Right atrium auricular region (tissue), 2 donors: ENCODE data around the gene STK4. TPM values are rescaled to one million over a fixed set of nuclear protein-coding genes. Genes with fewer than 3 reads are reported as not detected.
A peak's percentile ranks its signal among the peaks of the same experiment; 100 is the strongest.

Experiments used
- DNase-seq: peaks from one replicate; pipeline ENCODE4 v3.0.0-alpha.2; 2019; ENCODE audit warnings: low spot score
- H3K27ac ChIP-seq, 2 donors: fragments of 200-600 bp; sonication (generic); 1 replicate in 1 of 2; 2 replicates in 1 of 2; pipeline ENCODE4 v1.5.1; 2016 to 2019
- H3K27me3 ChIP-seq, 2 donors: fragments of 200-600 bp; sonication (generic); one replicate each; pipeline versions ENCODE4 v1.5.1 to v1.6.0; 2017 to 2019
- H3K36me3 ChIP-seq: fragments of 200-600 bp; sonication (generic); one replicate; pipeline ENCODE4 v1.5.1; 2016
- H3K4me1 ChIP-seq, 2 donors: fragments of 200-600 bp; sonication (generic); one replicate each; pipeline versions ENCODE4 v1.5.1 to v1.6.0; 2017 to 2019
- H3K4me3 ChIP-seq, 2 donors: fragments of 200-600 bp; sonication (generic); 1 replicate in 1 of 2; 2 replicates in 1 of 2; pipeline ENCODE4 v1.5.1; 2017 to 2019; ENCODE audit warnings: mild to moderate bottlenecking in 1 of 2, moderate library complexity in 1 of 2
- H3K9me3 ChIP-seq, 2 donors: fragments of 200-600 bp; sonication (generic); one replicate each; pipeline ENCODE4 v1.5.1; 2019
- CTCF ChIP-seq, 2 donors: fragments of 200-600 bp; sonication (generic); IDR thresholded peaks; one replicate each; pipeline ENCODE4 v1.5.1; 2019; ENCODE audit warnings: antibody characterized with exemption in 2 of 2
- total RNA-seq, 2 donors: library from RNA; depleted of rRNA; stranded (reverse); fragments of >200 nt; gene quantifications; one replicate each; pipeline ENCODE4 v1.1.0, GENCODE V29; 2016

STK4 gene
- total RNA-seq, 2 donors from 2014 or later: 7.3 to 12.6 TPM

GRCh38 chr20:45039475-45039820, 73.1 kb downstream of the STK4 start:
- no peak overlapping the region for H3K27ac ChIP-seq
- no peak for TF ChIP-seq CTCF (IDR thresholded peaks at IDR 0.05)
- no peaks in the 10 kb centered on the region for H3K27me3 ChIP-seq
- H3K9me3 ChIP-seq: no peaks in the 10 kb centered on the region
- H3K36me3 ChIP-seq: no peaks in the 10 kb centered on the region
- no peak overlapping the region for H3K4me3 ChIP-seq
- peaks cover 0 to 20% of the 10 kb centered on the region in 2 donors for H3K4me1 ChIP-seq
- no peak for DNase-seq

GRCh38 chr20:45041464-45042337, 75.4 kb downstream of the STK4 start:
- DNase-seq: no peak
- Histone ChIP-seq H3K27me3 (no peaks in the 10 kb centered on the region), H3K36me3 (no peaks in the 10 kb centered on the region), H3K27ac (no peak overlapping the region), H3K4me3 (no peak overlapping the region), H3K4me1 (peaks cover 0 to 19% of the 10 kb centered on the region in 2 donors), H3K9me3 (no peaks in the 10 kb centered on the region)
- no peak for TF ChIP-seq CTCF (IDR thresholded peaks at IDR 0.05)

GRCh38 chr20:45042978-45043377, 76.7 kb downstream of the STK4 start:
- Histone ChIP-seq H3K27ac (no peak overlapping the region), H3K36me3 (no peaks in the 10 kb centered on the region), H3K4me1 (peaks cover 0 to 6% of the 10 kb centered on the region in 2 donors), H3K9me3 (no peaks in the 10 kb centered on the region), H3K4me3 (no peak overlapping the region), H3K27me3 (no peaks in the 10 kb centered on the region)
- no peak for DNase-seq
- no peak for TF ChIP-seq CTCF (IDR thresholded peaks at IDR 0.05)

GRCh38 chr20:45044084-45044573, 77.8 kb downstream of the STK4 start:
- Histone ChIP-seq H3K27ac (no peak overlapping the region), H3K9me3 (no peaks in the 10 kb centered on the region), H3K4me1 (peaks cover 0 to 9% of the 10 kb centered on the region in 2 donors), H3K36me3 (no peaks in the 10 kb centered on the region), H3K4me3 (no peak overlapping the region), H3K27me3 (no peaks in the 10 kb centered on the region)
- peak; percentile 66 to 87 for TF ChIP-seq CTCF (IDR thresholded peaks at IDR 0.05)
- no peak for DNase-seq

- H3K4me3 ChIP-seq: no peak overlapping the region
- H3K27me3 ChIP-seq: no peaks in the 10 kb centered on the region
- TF ChIP-seq CTCF (IDR thresholded peaks at IDR 0.05): no peak
- H3K4me1 ChIP-seq: peaks cover 0 to 14% of the 10 kb centered on the region in 2 donors
- no peak overlapping the region for H3K27ac ChIP-seq
- no peak for DNase-seq
- no peaks in the 10 kb centered on the region for H3K9me3 ChIP-seq
- no peaks in the 10 kb centered on the region for H3K36me3 ChIP-seq
Observed at GRCh38 chr20:45044601-45045000, 78.3 kb downstream of the STK4 start.
